AG09319 (cell line): ENCODE data around the gene STRAP.

Source experiments
- DNase-seq: peaks from one replicate; pipeline ENCODE4 v3.0.0-alpha.2; 2010; ENCODE audit warnings: low read depth; ENCODE audit errors: extremely low read depth
- TF ChIP-seq, protein P1 (sequence below): IDR thresholded peaks from 2 replicates; pipeline ENCODE4 v1.5.1; 2011; ENCODE audit warnings: low read depth, mild to moderate bottlenecking, inconsistent platforms, low read length, moderate library complexity

STRAP gene

DNA sequence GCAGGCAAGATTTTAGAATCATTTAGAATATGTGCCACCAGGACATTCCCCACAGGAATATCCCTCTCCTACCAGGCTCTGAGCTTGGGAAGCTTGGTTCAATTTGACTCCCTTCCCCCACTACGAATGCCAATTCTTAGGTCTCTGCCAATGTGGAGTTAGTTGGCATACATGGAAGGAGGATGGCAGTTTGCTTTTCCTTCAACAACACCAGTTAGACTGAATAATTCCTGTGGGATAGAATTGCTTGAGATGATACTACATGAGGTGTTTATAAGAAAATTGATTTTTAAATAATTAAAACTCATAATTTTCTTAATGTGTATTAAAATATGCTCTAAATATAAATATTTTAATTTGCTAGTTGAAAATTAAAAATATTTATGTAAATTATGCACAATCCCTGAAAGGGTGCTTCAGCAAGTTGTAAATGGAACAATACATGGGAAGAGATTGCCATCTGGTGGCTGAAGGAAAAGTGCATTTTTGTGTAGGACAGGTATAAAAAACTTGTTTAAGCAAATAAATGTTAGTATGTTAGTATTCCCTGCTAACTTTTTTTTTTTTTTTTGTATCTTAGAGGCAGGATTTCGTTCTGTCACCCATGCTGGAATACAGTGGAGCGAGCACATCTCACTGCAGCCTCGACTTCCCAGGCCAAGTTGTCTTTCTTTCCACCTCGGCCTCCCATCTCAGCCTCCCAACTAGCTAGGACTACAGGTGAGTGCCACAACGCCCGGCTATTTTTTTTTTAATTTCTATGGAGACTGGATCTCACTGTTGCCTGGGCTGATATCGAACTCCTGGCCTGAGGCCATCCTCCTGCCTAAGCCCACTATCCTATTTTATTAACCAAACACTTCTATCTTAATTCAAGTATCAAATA lies 25.8 kb upstream of the STRAP start:
- DNase-seq = peak; percentile 45
- TF ChIP-seq, protein P1, sequence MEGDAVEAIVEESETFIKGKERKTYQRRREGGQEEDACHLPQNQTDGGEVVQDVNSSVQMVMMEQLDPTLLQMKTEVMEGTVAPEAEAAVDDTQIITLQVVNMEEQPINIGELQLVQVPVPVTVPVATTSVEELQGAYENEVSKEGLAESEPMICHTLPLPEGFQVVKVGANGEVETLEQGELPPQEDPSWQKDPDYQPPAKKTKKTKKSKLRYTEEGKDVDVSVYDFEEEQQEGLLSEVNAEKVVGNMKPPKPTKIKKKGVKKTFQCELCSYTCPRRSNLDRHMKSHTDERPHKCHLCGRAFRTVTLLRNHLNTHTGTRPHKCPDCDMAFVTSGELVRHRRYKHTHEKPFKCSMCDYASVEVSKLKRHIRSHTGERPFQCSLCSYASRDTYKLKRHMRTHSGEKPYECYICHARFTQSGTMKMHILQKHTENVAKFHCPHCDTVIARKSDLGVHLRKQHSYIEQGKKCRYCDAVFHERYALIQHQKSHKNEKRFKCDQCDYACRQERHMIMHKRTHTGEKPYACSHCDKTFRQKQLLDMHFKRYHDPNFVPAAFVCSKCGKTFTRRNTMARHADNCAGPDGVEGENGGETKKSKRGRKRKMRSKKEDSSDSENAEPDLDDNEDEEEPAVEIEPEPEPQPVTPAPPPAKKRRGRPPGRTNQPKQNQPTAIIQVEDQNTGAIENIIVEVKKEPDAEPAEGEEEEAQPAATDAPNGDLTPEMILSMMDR = peak; percentile 69

GRCh38 chr12:15858353-15858752 lies 23.8 kb upstream of the STRAP start:
- DNase-seq = no peak

DNA sequence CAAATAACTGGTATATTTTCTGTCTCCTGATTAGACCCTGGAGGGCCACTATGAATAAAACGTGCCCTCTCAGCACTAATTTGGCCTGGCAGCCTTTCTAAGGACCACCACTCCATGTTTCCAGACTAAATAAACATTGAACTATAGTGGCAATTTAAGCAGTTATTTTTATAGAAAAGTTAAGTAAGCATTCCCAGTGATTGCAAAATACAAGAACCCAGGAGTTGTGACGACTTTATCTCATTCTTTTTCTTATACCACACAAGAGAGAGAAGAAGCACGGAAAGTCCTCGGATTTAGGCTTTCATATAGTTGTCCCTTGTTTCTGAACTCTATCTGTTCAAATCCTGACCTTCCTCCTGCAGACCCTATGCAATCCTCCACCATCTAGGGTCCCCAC lies 23.1 kb upstream of the STRAP start:
- DNase-seq = no peak
- TF ChIP-seq, protein P1 = no peak

More at GRCh38 chr12:15858353-15858752, 23.8 kb upstream of the STRAP start:
- TF ChIP-seq, protein P1 = 0 out of 2 replicates have a peak, but pooled peaks have one; percentile 2

DNA sequence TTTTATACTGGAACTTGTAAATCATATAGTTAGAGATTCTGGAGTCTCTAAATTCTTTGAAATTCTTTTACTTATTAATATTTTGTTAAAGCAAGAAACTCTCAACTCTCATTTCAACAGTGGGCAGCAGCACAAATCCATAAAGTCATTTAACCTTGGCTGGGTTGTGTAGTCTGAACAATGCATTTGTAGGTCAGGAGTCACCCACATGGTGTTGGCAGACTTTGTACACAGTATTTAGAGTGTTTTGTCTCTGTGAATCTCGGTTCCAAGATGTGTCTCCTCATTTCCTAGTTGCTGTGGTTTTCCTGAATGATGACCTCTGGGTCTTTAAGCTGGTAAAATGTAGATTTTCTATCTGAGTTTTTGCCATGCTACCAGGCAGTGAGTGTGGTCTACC lies 20.8 kb upstream of the STRAP start:
- TF ChIP-seq, protein P1 = no peak

DNA sequence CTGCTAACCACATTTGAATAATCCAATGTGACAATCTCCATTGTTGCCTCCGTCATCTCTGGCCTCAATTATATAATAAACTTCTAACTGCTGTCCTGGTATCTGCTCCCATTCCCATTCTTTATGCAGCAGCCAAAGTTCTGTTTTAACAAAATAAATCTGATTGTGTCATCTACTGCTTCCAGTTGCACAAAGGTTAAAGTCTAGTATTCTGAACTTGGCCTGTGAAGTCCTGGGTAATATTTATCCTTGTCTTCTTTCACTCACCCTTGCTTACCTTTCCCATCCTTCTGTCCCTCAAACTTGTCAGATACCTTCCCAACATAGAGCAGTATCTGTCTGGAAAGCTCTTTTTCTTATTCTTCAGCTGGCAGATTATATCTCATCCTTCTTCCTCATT lies 19.3 kb upstream of the STRAP start:
- DNase-seq = no peak
- TF ChIP-seq, protein P1 = no peak

More for the DNA sequence above, 20.8 kb upstream of the STRAP start:
- DNase-seq = no peak

GRCh38 chr12:15863372-15863771 lies 18.8 kb upstream of the STRAP start:
- no peak for DNase-seq
- TF ChIP-seq, protein P1 = no peak

- TF ChIP-seq, protein P1 = no peak
- DNase-seq = no peak
Observed at GRCh38 chr12:15863984-15864383, 18.2 kb upstream of the STRAP start.
